GM12873 (cell line): ENCODE results near the gene TNNI2.

ENCODE experiments used
- TF ChIP-seq, protein P1 (sequence below): IDR thresholded peaks from 2 replicates; pipeline ENCODE4 v1.5.1; 2012; ENCODE audit warnings: low read depth, mild to moderate bottlenecking, moderate library complexity, low read length, control low read depth; ENCODE audit not compliant: insufficient read depth; ENCODE audit errors: missing control alignments

TNNI2 gene

DNA sequence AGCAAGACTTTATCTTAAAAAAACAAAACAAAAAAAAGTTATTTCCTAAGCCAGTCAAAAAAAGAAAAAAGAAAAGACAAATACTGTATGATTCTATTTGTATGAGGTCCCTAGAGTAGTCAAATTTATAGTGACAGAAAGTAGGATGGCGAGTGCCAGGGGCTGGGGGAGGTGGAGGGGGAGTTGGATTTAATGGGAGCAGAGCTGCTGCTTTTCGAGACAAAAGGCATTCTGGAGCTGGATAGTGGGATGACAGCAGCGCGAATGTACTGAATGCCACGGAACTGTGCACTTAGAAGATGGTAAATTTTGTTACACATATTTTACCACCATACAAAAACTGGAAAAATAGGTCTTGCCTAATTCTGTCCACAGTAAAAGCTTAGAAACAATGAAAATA, 21.8 kb upstream of the TNNI2 start:
- TF ChIP-seq, protein P1, sequence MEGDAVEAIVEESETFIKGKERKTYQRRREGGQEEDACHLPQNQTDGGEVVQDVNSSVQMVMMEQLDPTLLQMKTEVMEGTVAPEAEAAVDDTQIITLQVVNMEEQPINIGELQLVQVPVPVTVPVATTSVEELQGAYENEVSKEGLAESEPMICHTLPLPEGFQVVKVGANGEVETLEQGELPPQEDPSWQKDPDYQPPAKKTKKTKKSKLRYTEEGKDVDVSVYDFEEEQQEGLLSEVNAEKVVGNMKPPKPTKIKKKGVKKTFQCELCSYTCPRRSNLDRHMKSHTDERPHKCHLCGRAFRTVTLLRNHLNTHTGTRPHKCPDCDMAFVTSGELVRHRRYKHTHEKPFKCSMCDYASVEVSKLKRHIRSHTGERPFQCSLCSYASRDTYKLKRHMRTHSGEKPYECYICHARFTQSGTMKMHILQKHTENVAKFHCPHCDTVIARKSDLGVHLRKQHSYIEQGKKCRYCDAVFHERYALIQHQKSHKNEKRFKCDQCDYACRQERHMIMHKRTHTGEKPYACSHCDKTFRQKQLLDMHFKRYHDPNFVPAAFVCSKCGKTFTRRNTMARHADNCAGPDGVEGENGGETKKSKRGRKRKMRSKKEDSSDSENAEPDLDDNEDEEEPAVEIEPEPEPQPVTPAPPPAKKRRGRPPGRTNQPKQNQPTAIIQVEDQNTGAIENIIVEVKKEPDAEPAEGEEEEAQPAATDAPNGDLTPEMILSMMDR = no peak

DNA sequence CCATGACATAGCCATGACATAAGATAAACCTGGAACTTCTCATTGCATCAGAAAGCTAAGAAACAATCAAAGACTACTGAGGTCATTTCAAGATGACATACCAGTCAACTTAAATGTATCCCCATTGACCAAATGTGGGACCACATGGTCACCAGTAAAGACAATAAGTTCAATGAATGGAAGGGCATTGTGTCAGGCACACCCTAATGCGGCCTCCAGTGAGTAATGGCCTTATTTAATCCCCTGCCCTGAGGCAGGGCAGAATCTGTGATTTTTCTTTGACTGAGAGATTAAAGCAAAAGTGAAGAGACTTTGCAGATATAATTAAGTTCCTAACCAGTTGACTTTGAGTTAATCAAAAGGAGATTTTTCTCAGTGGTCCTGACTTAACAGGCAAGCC, 21.3 kb upstream of the TNNI2 start:
- TF ChIP-seq, protein P1 = no peak

DNA sequence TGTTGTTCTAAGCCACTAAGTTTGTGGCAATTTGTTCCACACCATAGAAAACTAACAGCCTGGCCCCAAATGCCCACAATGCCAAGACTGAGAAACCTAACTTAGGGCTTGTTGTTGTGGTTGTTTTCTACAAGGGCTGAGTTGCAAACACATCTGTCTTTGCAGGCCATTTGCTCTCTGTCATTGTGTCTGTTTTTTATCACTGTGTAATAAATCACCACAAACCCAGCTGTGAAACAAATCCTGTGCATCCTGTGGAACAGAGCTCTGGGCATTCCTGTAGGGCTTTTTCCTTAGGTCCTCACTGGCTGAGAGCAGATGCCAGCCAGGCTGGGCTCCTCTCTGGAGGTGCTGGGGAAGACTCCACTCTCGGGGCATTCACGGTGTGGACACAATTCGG, 19.7 kb upstream of the TNNI2 start:
- TF ChIP-seq, protein P1 = no peak

DNA sequence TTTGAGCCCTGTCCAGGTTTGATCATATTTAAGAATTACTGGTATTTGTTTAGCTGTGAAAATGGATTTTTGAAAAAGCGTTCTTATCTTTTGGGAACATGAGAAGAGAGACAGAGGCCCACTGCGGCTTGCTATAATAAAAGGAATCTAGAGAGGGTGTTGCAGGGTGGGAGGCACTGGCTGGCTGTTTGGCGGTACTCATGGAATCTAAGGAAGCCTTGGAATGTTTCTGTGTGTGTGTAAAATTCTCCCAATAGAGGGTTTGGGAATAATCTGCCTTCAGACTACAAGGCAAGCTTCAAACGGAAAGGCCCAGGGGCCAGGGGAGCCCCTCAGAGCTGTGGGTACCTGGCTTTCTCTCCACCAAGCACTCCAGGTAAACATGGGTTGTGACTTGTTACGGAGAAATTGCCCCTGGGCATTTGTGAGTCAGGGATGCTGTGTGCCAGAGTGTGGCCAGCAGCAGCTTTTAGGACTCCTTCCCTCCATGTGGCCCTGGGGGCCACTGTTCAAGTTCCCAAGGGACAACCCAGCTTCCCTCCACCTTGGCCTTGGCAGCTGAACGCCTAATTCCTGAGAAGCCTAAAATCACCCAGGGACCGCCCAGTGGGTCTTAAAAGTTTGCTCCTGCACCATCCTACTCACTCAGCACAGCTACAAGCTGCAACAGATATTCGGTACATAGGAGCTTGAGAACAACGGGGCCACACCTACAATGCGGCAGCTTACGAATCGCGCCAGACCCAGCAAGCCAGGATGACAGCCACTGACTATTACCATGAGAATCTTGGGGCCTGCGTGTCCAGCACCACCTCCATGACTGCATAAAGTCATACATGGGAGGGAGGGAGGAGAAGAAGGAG, 18.1 kb upstream of the TNNI2 start:
- TF ChIP-seq, protein P1 = no peak

DNA sequence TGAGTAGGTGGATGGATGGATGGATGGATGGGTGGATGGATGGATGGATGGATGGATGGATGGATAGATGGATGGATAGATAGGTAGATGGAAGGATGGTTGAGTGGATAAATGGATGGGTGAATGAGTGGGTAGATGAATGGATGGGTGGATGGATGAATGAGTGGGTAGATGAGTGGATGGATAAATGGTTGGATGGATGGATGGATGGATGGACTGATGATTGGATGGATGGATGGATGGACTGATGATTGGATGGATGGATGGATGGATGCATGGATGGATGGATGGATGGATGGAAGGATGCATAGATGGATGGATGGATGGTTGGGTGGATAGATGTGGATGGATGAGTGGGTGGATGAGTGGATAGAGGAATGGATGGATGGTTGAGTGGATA, 17.2 kb upstream of the TNNI2 start:
- TF ChIP-seq, protein P1 = no peak

DNA sequence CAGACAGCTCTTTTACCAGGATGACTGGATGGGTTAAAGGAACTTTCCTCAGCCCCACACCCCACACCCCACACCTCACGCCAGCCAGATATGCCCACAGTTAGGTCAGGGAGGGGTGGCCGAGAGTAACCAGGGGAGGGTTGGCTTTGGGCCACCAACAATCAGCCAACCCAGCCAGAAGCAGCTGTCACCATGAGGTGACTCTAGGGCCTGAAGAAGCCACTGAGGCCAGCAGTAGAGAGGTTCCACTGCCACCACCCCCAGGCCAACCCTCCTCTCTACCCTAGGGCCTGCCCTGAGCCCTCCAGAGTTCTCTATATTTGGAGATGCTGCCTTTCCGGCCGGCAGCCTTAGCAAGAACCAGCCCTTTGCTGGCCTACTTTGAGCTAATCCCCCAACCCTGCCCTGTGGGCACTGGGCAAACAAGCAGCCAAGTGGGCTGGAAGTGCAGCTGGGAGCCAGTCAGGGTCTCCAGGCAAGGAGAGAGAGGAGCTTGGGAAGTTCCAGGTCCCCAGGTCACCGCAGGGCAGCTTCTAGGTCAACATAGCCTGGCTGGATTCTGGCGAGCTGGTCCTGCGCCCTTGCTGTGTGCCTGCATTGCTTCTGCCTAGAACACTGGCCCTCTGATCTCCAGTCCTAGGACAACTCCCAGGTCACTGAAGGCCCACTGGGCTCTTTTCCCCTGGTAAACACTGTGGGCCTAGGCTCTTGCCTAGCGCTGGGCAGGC, 16.0 kb upstream of the TNNI2 start:
- TF ChIP-seq, protein P1 = no peak
